ENCODE measurements around the gene TAF9. TPM values are rescaled to one million over a fixed set of nuclear protein-coding genes. Genes with fewer than 3 reads are reported as not detected.

TAF9 gene
- total RNA-seq, 5 donors from 2014 or later (not counting 1 experiment from before 2014, with no cell fraction given), result 42.5 to 54.3 (median 50.0) TPM

Other genes starting within 250 kb of the TAF9 start
- gene CCNB1, start 202.4 kb downstream of the TAF9 start, total RNA-seq, result 1 to 10 TPM; 1.6 to 4.1 (median 3.4) TPM
- gene CENPH, start 179.9 kb downstream of the TAF9 start, total RNA-seq, result 1 to 10 TPM; 4.1 to 8.4 (median 6.5) TPM
- 10 to 100 TPM; 21.4 to 26.5 (median 22.0) TPM for gene CDK7, start 134.6 kb downstream of the TAF9 start, total RNA-seq
- gene CCDC125, start 36.7 kb downstream of the TAF9 start, total RNA-seq, result 1 to 10 TPM; 6.6 to 8.1 (median 7.1) TPM
- 10 to 100 TPM in 4 of 5 donors, 1 to 10 TPM in 1; 9.5 to 23.8 (median 19.1) TPM for gene AK6, start within 50 bp of the TAF9 start, total RNA-seq
- gene RAD17, start 298 bp upstream of the TAF9 start, total RNA-seq, result 10 to 100 TPM; 23.1 to 30.7 (median 29.7) TPM
- 1 to 10 TPM in 2 of 5 donors, under 1 TPM in 3; 0.43 to 1.2 (median 0.75) TPM for gene MARVELD2, start 45.6 kb upstream of the TAF9 start, total RNA-seq
- 1 to 10 TPM; 1.1 to 9.0 (median 4.2) TPM for gene OCLN, start 123.3 kb upstream of the TAF9 start, total RNA-seq
- gene GTF2H2C, start 190.7 kb upstream of the TAF9 start, total RNA-seq, result 10 to 100 TPM; 27.8 to 46.6 (median 35.1) TPM

All from T-cell (primary cell).